Dermis microvascular lymphatic vessel endothelial cell (primary cell): ENCODE data around the gene EXO1. TPM values are rescaled to one million over a fixed set of nuclear protein-coding genes. Genes with fewer than 3 reads are reported as not detected.
"Not testable (repeated sequence)": the region's sequence is repeated elsewhere in the genome, so short reads cannot be mapped to it uniquely, and the experiment has no call there.

Experiments
- DNase-seq, 2 donors: peaks; one replicate each; pipeline versions ENCODE4 v3.0.0 to v3.0.0-alpha.2; 2010; ENCODE audit warnings: low read depth in 2 of 2
- total RNA-seq: library from RNA; depleted of rRNA; stranded (reverse); fragments of >200 nt; gene quantifications from 2 replicates; pipeline ENCODE4 v1.2.1, GENCODE V29; 2014

Gene EXO1
- total RNA-seq: 3.0 and 8.0 TPM in 2 replicates

- DNase-seq: peak; percentile 72 to 90
Measured at GRCh38 chr1:241847796-241848685, at the start of gene EXO1. EXO1 (plus strand) TSS chr1:241848204; CDS start chr1:241850426, 2,222 bp downstream.

- DNase-seq: no peak
Measured at GRCh38 chr1:241799416-241799815, 48.6 kb upstream of the EXO1 start.

DNA sequence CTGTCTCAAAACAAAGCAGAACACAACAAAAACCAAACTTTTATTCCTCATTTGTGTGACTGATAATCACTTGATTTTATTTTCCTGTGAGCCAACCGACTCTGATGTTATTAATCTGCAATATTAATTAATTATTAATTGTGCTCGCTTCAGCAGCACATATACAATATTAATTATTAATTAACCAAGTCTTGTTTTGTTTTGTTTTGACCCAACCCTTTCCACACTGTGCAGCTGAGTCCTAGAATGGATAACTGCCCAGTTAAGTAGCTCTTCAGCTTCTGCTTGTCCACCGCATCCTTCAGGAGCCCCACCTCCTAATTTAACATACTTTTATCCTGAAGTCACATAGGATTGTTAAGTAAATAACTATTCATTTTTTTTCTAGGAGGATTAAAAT, 47.4 kb upstream of the EXO1 start:
- DNase-seq: no peak

DNA sequence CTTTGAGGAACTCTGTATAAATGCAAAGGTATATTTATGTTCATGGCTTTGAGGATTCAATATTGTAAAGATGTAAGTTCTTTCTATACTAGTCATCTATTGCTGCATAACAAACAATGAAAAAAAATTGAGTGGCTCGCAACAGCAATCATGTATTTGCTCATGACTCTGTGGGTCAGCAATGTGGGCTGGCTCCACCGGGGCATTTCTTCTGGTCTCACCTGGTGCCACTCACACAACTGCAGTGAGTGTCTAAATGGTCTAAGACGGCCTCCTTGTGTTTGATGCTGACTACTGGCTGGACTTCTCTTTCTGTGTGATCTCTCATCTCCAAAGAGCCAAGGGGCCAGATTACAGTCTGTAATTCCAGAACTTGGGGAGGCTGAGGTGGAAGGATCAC, 45.1 kb upstream of the EXO1 start:
- DNase-seq: no peak

- not testable (repeated sequence) for DNase-seq
Measured at GRCh38 chr1:241804706-241805105, 43.3 kb upstream of the EXO1 start.

GRCh38 chr1:241808265-241808664, 39.7 kb upstream of the EXO1 start:
- DNase-seq: no peak

DNA sequence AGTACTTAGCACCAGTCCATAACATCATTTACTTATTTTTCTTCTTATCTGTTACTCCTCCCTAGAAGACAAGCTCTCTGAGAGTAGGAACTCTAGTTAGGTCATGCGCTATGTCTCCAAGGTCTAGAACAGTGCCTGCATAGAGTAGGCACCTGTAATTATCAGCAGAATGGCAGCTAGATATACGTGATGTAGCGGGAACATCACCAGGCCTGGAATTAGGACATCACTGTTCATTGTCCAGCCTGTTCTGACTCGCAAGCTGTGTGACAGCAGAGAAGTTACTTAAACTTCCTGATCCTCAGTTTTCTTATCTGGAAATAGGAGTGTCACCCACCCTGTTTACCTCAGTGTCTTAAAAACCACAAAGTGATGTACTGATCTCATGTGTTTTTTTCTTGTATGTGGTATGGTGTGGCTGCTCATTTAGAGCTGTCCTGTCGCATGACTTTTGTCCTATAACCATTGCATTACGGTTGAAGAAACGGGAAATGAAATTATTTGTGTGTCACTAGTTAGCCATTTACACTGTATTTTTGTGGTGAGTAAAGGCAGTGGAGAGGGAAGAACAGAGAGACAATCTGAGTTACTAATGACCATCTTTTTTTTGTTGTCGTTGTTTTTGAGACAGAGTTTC, 37.1 kb upstream of the EXO1 start:
- no peak for DNase-seq

DNA sequence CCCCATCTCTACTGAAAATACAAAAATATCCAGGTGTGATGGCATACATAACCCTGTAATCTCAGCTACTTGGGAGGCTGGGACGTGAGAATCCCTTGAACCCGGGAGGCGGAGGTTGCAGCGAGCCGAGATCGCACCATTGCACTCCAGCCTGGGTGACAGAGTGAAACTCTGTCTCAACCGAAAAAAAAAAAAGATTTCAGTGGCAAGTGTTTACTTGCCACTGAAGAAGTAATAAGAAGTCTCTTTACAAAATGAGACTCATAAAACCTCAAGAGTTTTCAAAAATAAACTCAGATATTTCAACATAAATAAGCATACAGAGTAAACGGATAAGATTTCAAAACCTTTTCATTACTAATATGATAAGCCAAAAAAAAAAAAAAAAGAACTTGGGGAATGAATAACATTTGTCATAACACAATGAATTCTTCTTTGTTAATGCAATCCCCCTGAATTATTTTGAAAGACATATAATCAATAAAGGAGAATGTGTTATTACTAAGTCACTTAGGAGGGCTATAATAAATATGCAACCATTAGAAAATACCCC, 34.2 kb upstream of the EXO1 start:
- no peak for DNase-seq

DNA sequence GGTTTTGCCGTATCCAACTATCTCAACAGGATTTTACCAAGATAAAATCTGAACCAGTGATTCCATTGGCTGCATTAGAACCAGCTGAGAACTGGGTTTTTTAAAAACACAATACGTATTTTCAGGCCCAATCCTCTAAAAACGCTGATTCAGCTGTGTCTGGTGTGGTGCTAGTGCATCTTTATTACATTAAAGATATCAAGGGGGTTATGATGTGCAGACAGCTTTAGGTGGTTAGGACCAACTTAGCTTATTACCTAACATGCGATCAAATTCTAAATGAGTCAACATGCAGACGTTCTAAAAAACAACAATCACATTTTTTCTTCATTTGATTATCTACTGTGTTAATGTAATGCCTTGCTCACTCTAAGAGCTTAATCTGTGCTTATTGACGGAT, 32.0 kb upstream of the EXO1 start:
- DNase-seq: no peak

DNA sequence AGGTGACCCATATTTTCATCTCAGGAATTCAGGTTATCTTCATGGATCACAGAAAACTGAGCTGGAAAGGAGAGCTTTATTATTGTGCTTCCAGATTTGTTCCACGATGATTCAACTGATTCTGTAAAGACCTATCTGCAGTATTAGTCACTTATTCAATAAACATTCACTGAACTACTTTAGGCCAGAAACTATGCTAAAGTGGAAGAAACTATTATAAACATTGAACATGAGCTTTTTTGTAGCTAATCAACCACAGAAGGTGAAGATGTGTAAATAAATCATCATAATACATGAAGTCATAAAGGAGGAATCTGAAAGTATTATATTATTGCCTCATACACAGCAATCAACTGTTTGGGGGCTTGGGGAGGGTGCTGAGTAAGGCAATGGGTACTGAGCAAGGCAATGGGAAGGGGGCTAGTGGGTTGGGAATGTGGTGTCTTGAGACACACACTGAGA, 30.6 kb upstream of the EXO1 start:
- DNase-seq: no peak

GRCh38 chr1:241817956-241818612, 29.9 kb upstream of the EXO1 start:
- DNase-seq: no peak

- DNase-seq: no peak
Measured at GRCh38 chr1:241819340-241819866, 28.6 kb upstream of the EXO1 start.

- no peak for DNase-seq
Measured at GRCh38 chr1:241821363-241821762, 26.6 kb upstream of the EXO1 start.

DNA sequence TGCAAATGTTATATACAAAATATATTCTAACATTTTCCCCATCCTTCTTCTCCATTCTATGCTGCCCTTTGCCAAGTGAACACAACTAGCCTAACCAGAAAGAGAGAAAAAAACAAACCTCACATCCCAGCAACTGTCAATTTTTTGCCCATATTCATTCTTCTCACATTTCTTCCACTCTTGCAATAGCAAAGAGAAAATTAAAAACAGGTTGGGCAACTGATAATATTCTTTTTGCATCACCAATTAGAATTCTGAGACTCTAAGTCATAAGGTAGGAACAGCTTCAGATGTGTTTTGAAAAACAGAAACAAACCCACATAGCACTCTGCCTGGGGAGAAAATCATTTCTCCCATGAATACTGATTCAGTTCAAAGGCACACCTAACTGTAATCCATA, 25.2 kb upstream of the EXO1 start:
- no peak for DNase-seq

- DNase-seq: no peak
Measured at GRCh38 chr1:241823925-241824324, 24.1 kb upstream of the EXO1 start.

DNA sequence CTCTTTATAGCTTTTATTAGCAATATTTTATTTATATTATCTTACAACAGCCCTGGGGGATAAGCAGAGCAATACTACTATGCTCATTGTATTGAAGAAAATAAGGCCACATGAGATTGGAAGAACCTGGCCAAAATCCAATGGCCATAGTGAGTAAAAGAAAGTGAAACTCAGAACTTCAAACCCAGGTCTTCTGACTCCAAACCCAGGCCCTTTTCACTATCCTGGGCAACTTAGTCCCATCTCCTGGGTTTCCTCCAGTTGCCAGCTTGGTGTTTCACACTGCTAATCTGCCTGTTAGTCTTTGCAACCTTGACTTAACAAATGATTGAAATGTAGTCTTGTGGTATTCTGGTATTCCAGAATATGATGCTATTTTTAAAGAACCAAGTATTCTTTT, 22.4 kb upstream of the EXO1 start:
- DNase-seq: no peak

- not testable (repeated sequence) for DNase-seq
Measured at GRCh38 chr1:241826613-241827012, 21.4 kb upstream of the EXO1 start.

DNA sequence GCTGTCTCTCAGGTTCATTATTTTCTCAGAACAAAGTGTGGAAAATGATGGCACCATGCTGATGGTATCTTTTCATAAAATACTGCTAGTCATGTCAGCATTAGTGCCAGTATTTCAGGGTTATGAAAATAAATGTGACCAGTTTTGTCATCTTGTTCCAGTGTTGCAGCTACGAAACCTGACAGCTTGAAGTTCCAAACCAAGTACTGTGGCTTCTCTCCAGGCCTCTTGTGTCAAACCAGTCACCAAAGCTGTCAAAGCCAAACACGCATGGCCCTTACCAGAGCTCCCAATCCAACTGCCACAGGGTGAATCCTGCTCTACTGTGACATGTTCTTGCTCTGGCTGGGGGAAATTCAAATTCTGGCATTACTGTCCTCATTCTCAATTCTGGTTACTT, 20.7 kb upstream of the EXO1 start:
- DNase-seq: no peak

DNA sequence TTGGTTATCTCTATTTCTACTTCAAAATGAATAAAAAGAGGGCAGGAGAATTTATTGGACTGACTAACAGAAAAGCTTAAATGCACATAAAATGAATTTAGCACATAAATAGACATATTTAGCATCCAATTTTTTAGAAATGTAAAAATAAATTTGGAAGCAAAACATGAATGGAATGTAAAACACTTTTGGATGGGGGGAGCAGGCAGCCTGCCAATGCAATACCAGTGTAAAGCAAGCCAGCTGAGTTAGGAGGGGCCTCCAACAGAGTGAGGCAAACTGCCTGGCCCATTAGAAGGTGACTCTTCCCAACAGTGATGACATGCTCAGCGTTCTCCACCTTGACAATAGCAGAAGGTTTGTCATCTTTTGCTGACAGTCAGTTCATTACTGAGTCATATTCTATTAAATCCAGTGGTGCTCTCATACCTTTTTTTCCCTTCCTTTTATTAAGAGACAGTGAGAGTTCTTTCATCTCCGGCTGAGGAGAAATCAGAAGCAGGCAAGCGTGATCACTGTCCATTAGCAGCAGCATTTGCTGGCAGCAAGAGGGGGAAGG, 19.5 kb upstream of the EXO1 start:
- no peak for DNase-seq

- DNase-seq: no peak
Measured at GRCh38 chr1:241829468-241829867, 18.5 kb upstream of the EXO1 start.

DNA sequence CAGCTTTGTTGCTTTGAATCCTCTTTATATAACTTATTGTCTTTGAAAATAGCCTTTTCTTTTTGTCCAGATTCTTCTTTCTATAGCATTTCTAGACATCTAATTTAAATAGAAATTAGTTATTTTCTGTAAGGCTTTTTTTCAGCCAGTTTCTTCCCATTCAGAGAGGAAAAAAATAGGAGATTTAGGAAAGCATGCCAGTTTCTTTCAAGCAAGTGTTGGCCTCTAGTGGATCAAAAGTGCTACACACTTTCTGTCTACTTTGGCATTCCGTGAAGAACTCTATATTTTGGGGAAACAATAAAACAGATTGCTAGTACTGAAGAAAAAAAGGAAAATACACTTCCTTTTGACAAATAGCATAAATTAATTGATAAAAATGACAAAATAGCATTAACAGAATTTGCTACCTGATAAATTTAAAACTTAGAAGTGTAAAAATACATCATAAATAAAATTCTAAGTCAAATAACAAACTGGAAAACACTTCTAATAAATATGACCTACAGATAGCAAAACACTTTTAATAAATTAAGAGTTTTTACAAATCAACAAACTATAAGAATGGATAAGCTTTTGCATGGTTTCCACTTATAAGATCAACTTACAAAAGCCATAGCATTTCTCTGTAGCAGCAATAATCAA, 13.1 kb upstream of the EXO1 start:
- DNase-seq: peak in 1 of 2 donors; percentile 40
